Right lung (tissue), 5 donors: Measurements from ENCODE around the gene MYO15B. TPM values are rescaled to one million over a fixed set of nuclear protein-coding genes. Genes with fewer than 3 reads are reported as not detected.

Source experiments
- DNase-seq, 2 donors: peaks; one replicate each; pipeline ENCODE4 v3.0.0-alpha.2; 2013
- polyA plus RNA-seq, 5 donors: library from polyadenylated mRNA; unstranded; fragments of 120-200 nt; gene quantifications; one replicate each; pipeline versions ENCODE4 v1.2.1 to v1.2.3, GENCODE V29; 2013; ENCODE audit warnings: inconsistent platforms in 1 of 5, low replicate concordance in 1 of 5; ENCODE audit not compliant: insufficient read length in 5 of 5, insufficient read depth in 1 of 5

The MYO15B gene
- polyA plus RNA-seq, 5 donors, result 181 to 260 (median 240) TPM

DNA sequence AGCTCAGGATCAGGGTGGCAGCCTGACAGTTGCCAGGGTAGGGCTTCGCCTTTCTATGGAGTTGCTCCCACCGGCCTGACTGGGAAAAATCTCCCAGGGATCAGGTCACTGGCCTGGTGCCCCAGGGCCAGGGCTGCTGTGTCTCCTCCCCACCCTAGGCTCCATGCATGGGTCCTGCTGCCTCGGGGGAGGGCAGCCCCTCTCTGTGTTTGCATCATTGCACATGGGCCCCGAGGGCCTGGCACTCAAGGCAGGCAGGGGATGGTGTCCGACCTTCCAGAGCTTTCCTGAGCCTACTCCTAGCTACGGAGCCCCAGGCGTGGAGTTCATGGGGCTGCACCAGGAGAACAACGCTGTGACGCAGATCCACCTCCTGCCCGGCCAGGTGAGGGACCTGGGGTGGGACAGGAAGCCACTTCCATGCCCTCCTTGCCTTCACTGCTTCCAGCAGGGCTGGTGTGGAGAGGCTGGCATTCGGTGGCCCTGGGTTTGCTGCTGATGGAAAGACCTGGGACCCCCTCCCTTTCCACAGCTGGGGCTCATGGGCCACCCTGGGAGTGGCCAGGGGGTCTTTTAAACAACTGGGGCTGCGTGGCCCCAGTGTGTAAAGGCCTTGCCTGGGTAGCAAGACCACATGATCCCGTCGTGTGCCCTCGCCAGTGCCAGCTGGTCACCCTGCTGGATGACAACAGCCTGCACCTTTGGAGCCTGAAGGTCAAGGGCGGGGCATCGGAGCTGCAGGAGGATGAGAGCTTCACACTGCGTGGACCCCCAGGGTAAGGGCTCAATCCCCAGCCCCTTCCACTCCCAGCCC lies 29.5 kb upstream of the MYO15B start:
- no peak for DNase-seq

DNA sequence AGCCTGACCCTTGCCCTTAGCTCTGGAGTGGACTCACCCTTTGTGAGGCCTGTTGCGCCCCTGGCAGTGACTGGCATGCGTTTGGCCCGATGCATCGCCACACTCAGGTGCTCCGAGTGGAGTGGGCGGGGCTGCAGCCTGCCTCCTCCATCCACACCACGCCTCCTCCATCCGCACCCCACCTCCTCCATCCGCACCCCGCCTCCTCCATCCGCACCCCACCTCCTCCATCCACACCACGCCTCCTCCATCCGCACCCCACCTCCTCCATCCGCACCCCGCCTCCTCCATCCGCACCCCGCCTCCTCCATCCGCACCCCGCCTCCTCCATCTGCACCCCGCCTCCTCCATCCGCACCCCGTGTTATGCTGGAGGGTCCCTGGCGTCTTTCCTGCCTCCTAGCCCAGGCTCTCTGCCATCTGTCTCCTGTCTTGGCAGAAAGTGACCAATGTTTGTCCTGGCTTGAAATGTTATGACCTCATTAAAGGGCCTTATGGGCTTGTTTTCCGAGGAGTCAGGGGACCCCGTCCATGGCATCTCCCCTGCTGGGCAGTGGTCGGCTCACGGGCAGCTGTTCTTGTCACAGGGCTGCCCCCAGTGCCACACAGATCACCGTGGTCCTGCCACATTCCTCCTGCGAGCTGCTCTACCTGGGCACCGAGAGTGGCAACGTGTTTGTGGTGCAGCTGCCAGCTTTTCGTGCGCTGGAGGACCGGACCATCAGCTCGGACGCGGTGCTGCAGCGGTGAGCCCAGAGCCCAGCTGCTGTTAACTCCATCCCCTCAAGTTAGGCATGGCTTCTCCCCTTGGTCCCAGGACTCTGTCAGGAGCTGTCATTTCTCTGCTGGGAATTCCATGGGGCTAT lies 28.7 kb upstream of the MYO15B start:
- no peak for DNase-seq

DNA sequence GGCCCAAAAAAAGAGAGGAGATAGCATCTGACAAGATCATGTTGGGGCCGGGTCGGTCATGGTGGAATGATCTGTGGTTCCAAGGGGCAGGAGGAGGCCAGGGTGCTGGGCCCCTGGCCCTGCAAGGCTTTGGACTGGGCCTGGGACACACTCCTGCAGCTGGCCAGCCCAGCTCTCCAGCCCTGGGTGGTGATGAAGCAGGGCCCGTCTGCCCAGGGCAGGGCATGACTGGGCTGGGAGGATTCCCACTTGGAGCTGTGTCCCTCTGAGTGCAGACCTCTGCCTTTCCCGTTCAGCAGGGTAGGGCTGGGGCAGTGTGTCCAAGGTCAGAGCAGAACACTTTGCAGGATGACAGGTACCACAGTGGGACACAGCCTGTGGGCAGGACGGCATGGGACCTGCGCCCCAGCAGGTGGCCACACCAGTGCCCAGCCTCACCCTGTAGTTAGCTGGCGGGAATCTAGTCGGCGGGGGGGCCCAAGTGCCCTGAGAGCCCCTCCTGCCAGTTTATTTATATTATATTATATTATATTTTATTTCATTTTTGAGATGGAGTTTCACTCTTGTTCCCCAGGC lies 27.6 kb upstream of the MYO15B start:
- no peak for DNase-seq

DNA sequence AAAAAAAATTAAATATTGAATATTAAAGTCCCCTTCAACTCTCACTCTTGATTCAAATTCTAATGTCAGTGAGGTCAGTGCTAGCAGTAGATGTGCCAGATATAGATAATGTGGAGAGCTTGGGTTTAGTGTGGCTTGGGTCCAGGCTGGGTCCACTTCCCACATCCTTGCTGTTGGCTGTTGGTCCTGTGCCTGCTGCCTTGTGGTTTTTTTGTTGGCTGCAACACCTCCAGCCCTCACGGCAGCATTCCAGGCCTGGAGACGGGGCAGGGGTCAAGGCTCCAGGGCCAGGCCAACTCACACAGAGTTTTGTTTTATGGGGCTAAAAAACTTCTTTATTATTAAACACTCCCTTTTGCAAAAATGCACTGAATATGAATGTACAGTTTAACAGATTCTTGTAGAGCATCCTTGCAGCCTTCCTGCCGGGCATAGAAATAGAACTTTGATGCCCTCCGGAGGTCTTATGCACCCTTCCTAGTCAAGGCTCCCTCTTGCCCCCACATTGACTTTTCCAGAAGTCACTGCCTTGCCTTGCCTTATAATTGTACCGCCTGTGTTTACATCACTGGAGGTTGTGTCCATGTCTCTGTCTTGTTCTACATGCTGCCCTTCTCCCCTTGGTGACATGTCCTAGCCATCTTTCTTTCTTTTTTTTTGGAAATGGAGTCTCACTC lies 25.5 kb upstream of the MYO15B start:
- DNase-seq, result no peak

DNA sequence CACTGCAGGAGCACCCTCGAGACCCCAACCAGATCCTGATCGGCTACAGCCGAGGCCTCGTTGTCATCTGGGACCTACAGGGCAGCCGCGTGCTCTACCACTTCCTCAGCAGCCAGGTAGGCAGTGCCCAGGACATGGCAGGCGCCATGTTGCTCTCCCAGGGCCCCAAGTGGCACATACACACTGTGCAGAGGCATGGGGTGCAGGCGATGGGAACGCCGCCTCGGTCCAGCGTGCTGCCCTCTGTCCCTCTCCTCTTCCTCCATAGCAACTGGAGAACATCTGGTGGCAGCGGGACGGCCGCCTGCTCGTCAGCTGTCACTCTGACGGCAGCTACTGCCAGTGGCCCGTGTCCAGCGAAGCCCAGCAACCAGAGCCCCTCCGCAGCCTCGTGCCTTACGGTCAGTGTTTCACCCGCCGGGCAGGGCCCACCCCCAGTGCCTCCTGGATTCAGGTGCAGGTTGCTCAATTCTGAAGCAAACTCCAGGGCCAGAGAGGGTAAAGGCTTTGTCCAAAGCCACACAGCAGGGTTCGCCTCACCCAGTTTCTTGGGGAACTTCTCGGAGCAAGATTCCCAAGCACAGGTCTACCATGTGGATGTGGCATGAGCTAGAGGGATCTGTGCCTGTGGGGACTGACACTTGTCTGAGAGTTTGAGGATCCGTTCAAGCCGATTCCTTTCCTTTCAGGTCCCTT lies 24.4 kb upstream of the MYO15B start:
- DNase-seq, result no peak

DNA sequence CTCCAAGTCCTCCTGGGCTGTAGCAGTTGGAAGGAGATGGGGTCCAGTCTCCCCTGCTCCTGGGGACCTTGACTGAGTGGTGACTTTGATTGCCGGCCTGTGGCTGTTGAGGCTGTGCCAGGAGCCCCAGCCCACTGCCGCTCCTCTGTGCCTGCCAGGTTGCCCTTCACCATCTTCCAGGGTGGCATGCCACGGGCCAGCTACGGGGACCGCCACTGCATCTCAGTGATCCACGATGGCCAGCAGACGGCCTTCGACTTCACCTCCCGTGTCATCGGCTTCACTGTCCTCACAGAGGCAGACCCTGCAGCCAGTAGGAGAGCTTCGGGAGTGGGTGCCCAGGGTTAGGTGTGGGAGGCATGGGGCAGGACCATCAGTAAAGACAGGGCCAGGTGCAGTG lies 23.4 kb upstream of the MYO15B start:
- no peak for DNase-seq

DNA sequence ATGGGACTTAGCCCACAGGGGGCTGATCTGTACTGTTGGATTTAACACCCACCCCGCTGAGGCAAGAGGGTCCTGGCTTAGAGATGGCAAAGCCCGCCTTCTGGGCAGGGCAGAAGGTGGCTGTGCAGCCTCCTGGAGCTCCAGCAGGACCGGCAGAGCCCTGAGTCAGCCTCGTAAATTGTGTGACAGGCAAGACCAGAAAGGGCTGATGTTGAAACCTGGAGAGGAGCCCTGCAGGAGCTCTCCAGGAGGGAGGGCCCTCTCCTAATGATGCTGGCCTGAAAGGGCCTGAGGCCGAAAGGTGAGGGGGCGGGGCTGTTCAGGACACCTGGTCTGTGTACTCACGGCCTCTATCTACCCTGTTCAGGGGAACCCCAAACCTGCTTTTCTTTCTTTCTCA lies 22.5 kb upstream of the MYO15B start:
- DNase-seq, result no peak

DNA sequence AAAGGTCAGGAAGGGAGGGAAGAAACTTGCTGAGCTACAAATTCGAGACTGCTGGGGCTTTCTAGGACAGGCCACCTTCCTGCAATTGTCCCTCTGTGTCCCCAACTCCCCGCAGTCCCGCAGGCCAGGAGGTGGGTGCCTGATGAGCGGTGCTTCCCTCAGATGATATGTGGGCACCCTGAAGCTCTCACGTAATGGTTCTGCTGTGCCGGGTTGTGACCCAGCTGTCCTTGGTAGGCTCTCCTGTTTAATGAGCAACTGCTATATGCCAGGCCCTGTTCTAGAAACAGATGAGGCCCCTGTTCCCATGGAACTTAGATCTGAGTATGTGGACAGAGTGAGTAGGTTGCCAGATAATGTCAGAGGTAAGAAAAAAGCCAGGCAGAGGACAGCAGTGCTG lies 22.0 kb upstream of the MYO15B start:
- DNase-seq, result no peak

DNA sequence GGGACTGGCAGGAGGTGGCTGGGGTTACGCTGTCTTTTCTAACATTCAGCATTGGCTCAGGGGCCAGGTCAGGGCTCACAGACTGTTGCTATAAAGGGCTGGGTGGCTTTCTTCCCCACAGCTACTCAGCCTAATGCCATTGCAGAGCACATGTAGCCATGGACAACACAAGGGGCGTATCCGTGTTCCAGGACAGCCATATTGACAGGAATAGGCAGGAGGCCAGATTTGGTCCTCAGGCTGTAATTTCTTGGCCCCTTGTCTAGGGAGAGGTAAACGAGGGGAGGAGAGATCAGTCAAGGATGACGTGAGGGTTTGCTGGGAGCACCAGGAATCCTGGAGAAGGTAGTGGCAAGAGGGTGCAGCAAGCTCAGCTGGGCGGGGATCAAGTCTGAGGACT lies 21.2 kb upstream of the MYO15B start:
- no peak for DNase-seq

DNA sequence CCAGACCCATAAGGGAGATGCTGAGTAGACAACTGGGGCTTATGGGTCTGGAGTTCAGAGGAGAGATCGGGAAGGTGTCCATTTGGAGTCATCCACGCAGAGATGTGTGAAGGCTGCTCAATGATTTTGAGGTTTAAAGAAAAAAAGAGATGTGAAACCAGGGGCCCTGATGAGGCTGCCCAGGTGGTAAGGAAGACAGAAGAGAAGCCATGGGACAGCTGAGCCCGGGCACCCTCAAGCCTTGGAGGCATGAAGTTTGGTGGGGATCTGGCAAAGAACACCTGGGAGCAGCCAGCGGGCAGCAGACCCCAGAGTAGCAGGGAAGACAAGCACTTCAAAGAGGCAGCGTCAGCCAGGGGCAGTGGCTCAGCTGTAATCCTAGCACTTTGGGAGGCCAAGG lies 20.8 kb upstream of the MYO15B start:
- DNase-seq, result no peak

DNA sequence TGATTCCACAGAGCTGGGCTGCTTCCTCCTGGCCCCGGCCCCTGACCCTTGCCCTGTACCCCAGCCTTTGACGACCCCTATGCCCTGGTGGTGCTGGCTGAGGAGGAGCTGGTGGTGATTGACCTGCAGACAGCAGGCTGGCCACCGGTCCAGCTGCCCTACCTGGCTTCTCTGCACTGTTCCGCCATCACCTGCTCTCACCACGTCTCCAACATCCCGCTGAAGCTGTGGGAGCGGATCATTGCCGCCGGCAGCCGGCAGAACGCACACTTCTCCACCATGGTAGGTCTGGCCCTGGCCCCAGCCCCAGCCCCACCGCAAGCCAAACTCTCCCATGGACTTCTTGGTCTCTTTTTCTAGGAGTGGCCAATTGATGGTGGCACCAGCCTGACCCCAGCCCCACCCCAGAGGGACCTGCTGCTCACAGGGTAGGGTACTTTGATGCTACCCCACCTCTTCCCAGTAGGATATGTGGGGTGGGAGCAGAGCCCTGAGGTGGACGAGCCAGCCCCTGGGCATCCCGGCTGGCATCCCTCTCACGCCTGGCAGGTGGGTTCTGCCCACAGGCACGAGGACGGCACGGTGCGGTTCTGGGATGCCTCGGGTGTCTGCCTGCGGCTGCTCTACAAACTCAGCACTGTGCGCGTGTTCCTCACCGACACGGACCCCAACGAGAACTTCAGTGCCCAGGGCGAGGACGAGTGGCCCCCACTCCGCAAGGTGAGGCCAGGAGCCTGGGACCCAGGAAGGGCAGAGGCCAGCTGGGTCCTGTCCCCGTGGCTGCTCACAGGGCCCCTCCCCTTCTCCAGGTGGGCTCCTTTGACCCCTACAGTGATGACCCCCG lies 19.0 kb upstream of the MYO15B start:
- no peak for DNase-seq

DNA sequence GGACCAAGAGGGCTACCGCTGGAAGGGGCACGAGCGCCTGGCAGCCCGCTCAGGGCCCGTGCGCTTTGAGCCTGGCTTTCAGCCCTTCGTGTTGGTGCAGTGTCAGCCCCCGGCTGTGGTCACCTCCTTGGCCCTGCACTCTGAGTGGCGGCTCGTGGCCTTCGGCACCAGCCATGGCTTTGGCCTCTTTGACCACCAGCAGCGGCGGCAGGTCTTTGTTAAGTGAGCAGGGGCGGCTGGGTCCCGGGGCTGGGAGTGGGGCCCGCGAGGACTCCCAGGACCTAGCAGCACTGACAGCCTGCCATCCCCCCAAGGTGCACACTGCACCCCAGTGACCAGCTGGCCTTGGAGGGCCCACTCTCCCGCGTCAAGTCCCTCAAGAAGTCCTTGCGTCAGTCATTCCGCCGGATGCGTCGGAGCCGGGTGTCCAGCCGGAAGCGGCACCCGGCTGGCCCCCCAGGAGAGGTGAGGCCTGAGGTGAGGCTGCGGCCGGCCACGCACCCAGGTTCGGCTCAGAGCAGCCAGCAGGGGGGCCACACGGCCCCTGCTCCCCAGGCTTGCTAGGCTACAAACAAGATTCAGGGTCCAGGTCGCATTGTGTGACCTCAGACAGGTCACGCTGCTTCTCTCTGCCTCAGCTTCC lies 17.4 kb upstream of the MYO15B start:
- DNase-seq, result no peak

DNA sequence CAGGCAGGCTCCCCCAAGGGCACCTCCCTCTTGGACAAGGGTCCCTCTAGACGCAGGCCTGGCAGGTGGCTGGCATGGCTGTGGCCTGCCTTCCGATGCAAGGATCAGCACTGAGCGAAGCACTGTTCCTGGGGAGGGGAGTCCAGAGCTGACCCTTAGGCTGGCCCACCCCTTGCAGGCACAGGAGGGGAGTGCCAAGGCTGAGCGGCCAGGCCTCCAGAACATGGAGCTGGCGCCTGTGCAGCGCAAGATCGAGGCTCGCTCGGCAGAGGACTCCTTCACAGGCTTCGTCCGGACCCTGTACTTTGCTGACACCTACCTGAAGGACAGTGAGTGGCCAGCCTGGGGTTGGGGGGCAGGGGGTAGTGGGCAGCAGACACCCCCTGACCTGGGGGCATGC lies 16.8 kb upstream of the MYO15B start:
- DNase-seq, result no peak

DNA sequence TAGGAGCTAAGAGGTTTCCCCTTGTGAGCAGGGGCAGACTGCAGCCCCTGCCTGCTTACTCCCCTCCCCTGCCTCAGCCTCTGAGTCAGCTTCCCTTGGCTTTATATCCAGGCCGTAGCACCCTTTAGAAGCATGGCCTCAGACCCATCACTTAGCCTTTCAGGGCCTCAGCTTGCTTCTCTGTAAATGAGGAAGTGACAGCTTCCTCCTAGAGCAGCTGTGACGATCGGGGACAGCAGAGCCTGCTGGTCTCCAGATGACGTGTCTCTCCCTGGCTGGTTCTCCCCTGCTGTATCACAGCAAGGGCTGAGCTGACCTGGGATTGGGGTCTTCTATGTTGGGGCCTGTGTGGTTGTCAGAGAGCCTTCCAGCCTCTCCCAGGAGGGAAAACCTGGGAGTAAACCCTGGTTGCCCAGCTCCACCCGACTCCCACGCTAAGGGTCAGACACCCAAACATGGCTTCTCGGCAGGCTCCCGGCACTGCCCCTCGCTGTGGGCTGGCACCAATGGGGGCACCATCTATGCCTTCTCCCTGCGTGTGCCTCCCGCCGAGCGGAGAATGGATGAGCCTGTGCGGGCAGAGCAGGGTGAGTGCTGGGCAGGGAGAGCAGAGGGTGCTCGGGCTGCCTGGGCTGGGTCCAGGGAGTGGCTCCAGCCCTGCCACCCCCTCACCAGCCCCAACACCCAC lies 16.3 kb upstream of the MYO15B start:
- DNase-seq, result peak in 1 of 2 donors; percentile 6

DNA sequence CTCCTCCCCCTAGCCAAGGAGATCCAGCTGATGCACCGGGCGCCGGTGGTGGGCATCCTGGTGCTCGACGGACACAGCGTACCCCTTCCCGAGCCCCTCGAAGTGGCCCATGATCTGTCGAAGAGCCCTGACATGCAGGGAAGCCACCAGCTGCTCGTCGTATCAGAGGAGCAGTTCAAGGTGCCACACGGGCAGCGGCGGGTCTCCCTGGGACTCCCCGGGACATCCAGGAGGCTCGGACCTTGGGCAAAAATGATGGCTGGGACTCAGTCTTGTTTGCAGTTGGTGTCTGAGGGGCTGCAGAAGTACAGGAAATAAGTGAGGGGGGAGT lies 15.8 kb upstream of the MYO15B start:
- no peak for DNase-seq

DNA sequence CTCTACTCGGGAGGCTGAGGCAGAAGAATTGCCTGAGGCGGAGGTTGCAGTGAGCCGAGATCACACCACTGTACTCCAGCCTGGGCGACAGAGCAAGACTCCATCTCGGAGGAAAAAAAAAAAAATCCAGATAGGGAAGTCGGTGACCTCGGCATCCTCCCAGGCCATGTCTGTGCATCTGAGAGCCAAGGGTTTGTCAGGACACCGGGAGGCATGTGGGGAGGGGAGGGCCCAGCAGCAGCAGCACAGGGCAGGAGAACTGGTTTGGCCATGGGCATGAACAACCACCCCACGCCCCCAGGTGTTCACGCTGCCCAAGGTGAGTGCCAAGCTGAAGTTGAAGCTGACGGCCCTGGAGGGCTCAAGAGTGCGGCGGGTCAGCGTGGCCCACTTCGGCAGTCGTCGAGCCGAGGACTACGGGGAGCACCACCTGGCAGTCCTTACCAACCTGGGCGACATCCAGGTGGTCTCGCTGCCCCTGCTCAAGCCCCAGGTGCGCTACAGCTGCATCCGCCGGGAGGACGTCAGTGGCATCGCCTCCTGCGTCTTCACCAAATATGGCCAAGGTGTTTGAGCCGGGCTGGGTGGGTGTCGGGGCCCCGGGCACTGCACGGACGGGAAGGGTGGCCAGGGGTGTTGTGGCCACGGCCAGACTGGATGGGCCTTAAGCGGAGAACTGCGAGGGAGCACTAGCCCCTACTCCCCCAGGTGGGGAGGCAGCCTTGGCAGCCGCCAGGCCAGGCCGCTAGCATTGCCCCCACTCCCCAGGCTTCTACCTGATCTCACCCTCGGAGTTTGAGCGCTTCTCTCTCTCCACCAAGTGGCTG lies 14.7 kb upstream of the MYO15B start:
- DNase-seq, result no peak

DNA sequence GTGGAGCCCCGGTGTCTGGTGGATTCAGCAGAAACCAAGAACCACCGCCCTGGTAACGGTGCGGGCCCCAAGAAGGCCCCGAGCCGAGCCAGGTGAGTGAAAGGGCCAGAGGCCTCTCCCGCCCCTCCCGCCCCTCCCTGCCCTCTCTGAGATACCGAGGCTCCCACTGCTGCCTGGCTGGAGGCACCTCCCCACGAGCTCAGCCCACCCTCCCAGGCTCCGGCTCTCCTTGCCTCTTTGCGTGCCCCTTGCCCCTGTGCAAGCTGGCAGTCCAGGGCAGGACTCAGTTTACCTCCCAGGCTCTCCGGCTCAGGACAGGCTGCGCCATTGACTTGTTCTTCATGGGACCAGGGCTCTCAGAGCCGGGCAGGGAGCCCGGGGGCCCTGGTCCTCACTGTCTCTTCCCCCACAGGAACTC lies 14.1 kb upstream of the MYO15B start:
- no peak for DNase-seq

DNA sequence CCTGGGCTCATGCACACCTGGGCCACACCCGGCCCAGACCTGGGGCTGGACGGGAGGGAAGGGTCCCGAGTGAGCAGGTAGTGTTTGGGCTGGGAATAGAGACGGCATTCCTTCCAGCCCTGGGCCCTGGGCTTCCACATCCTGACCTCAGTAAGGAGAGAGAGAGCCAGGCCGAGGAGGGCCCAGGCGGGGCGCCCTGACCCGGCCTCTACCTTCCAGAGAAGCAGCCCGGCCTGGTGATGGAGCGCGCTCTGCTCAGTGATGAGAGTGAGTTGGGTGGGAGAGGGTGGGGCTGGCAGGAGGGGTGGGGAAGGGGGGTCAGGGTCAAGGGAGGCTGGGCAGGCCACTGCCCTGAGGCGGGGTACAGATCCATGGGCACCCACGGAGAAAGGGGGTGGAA lies 13.6 kb upstream of the MYO15B start:
- no peak for DNase-seq
